ENCODE data around the gene YEATS4.

- TF ChIP-seq EZH2 (IDR thresholded peaks at IDR 0.05; ENCODE audit: insufficient read depth, poor library complexity, severe bottlenecking) (no peak), EZH2phosphoT487 (IDR thresholded peaks at IDR 0.05; ENCODE audit: insufficient read depth, low read depth) (no peak)
These were observed 14.5 kb upstream of the YEATS4 start for GRCh38 chr12:69345077-69345476.
